ENCODE data around the gene LUZP4.

LUZP4 gene

DNA sequence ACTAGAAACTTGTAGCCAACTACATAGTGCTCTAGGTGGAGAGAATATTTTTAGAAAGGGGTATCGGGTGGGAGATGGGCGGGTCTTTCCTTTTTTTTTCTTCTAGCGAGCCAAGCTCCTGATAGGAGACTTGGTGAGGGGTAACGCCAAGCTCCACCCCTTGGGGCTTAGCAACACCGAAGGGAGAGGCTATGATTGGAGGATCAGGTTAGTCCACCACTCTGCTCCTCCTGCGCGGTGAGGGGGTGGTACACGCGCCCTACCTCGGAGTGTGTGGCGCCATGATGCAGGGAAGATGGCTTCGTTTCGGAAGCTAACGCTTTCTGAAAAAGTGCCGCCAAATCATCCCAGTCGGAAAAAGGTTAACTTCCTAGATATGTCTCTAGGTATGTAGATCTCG is at the start of gene LUZP4:
LUZP4 (plus strand) TSS at position 251 of the 400 bp plus-strand sequence; CDS start at position 296, 45 bp downstream.
- DNase-seq = no peak

DNA sequence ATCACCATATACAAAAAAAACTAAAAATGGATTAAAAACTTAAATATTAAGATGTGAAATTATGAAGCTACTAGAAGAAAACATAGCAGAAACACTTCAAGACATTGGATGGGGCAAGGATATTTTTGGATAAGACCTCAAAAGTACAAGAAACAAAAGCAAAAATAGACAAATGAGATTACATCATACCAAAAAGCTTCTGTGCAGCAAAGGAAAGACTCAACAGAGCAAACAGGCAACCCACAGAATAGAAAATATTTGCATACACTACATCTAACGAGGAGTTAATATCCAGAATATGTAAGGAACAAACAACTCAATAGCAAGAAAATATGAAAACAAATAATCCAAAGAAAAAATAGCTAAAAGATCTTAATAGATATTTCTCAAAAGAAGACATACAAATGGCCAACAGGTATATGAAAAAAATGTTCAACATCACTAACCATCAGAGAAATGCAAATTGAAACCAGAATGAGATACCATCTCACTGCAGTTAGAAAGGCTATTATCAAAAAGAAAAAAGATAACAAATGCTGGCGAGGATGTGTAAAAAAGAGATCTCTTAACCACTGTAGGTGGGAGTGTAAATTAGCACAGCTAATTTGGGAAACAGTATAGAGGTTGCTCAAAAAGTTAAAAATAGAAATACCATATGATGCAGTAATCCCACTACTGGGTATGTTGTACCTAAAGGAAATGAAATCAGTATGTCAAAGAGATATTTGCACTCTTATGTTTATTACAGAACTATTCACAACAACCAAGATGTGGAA is 37.9 kb upstream of the LUZP4 start:
- no peak for DNase-seq

DNA sequence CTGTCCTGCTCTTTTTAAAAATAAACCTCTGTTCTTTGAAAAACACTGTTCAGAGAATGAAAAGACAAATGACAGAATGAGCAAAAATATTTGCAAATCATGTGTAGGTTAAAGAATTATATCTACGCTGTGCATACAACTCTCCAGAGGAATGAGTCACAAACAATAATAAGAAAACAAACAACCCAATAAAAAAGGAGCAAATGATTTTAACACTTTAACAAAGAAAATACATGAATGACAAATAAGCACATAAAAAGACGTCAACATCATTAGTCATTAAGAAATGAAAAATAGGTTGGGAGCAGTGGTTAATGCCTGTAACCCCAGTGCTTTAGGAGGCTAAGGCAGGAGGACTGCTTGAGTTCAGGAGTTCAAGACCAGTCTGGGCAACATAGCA is 34.5 kb upstream of the LUZP4 start:
- DNase-seq = no peak

- DNase-seq = no peak
These were observed 31.8 kb upstream of the LUZP4 start for GRCh38 chrX:115257711-115258110.

DNA sequence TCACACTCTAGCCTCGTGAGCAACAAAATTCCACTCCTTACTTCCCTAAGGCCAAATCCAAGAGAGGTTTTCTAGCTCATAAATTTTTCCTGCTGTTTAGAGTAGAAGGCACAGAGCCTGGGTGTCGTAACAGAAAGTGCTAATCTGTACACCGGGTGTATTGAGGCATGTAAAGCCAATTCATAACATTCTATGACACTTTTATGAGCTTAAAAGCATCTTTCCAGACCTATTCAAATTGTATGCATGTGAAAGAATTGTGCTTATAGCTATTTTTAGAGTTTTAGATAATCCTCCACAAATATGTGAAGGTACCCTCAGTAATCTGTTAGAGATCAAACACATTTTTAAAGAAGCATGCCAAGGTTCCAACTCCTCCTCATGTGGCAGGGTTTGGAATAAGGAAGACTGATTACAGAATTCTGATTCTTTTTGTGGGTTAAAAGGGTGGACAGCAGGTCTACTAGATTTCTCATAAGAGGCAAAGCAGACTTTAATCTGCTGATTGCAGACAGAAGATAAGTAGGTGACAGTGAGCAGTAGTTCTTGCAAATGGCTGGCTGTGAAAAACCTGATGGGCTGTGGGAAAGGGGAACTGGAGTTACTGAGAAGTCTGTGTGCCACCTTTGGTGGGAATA is 30.2 kb upstream of the LUZP4 start:
- DNase-seq = peak; percentile 13

GRCh38 chrX:115260330-115260729 is 29.2 kb upstream of the LUZP4 start:
- DNase-seq = no peak

DNA sequence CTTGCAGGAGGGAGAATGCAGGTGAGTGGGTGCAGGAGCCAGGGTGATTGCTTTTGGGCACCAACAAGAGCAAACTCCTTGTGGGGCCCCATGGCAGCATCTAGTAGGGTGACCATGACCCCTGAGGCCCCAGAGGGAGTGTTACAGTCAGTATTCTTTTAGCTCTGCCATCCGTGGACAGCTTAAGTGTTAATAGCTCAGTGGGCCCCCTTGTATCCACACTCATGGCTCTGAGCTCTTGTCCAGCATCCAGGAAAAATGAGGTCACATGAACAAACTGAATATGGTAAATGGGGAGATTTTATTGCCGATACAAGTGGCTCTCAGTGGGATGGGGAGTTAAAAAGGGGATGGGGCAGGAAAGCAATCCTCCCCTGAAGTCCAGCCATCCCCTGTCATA is 28.4 kb upstream of the LUZP4 start:
- DNase-seq = no peak

GRCh38 chrX:115264009-115264408 is 25.5 kb upstream of the LUZP4 start:
- DNase-seq = no peak

GRCh38 chrX:115266300-115266699 is 23.2 kb upstream of the LUZP4 start:
- DNase-seq = peak; percentile 25

- DNase-seq = peak; percentile 37
These were observed 21.1 kb upstream of the LUZP4 start for GRCh38 chrX:115268421-115268820.

DNA sequence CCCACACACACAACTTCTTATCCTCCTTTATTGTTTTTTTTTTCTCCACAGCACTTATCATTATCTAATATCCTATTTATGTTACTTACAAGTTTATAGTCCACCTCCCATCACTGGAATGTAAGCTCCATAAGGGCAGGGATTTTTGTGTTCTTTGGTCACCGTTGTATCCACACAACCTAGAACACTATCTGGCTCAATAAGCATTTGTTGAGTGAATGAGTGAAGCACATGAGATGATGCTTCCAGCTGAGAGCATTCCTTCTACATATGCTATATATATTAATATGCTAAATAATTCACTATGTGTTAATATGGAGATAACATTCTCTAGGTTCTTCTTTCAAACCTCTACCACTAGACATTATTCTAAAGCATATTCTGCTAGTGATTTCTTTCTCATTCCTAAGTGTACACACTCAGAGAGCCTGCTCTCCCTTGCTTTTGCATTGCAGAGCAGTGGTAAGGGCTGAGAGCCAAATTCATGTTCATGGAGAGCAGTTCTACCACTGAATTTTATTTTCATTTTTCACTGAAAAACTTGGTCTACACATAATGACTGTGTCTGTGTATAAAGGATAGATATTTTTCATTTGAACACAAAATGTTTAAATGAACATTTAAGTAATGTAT is 20.3 kb upstream of the LUZP4 start:
- DNase-seq = no peak

DNA sequence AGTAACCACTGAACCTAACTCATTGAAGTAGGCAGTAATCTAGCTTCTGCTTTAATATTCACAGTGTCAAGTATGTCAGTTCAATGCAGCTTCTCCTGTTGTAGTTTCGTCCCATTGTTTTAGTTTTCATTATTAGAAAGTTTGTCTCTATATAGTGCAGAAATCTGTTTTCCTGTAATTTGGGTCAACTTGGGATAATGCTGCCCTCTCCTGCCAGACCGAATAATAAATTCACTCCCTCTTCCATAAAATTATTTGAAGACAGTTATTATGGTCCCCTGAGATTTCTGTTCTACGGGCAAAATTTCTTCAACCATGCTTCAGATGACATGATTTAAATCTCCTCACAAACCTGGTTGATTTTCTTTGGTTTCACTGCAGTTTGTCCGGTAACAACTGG is 4.6 kb upstream of the LUZP4 start:
- no peak for DNase-seq

- no peak for DNase-seq
These were observed 7.7 kb downstream of the LUZP4 start for GRCh38 chrX:115297189-115297588.

DNA sequence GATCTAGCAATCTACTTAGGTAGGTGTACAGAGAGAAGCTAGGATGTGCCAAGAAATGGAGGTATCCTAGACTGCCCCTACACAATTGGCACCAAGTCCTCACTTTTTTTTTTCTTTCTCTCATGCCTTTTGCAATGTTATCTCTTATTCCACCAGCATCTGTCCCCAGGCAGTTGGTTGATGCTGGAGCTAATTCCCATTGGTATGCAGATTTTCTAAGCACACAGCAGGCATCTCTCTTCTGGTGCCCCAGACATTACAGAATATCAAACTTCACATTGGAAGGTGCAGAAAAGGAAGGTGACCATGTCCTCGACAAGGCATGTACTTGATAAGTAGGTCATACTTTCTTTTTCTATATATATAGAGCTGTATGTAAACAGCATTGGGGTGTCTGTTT is 21.6 kb downstream of the LUZP4 start:
- DNase-seq = no peak

GRCh38 chrX:115311601-115312001 is 22.1 kb downstream of the LUZP4 start:
- no peak for DNase-seq

- DNase-seq = no peak
These were observed 28.6 kb downstream of the LUZP4 start for GRCh38 chrX:115318139-115318538.

GRCh38 chrX:115322375-115322774 is 32.9 kb downstream of the LUZP4 start:
- DNase-seq = peak; percentile 5

DNA sequence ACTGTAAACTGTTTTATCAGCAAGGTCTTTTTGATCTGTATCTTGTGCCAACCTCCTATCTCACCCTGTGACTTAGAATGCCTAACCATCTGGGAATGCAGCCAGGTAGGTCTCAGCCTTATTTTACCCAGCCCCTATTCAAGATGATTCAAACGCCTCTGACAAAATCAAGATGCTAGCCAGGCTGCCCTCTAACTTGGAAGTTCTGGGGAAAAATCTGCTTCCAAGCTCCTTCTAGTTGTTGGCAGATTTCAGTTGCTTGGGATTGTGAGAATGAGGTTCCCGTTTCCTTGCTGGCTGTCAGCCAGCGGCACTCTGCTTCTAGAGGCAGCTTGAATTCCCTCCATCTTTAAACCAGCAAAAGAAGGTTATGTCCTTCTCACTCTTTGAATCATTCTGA is 34.7 kb downstream of the LUZP4 start:
- peak; percentile 4 for DNase-seq

DNA sequence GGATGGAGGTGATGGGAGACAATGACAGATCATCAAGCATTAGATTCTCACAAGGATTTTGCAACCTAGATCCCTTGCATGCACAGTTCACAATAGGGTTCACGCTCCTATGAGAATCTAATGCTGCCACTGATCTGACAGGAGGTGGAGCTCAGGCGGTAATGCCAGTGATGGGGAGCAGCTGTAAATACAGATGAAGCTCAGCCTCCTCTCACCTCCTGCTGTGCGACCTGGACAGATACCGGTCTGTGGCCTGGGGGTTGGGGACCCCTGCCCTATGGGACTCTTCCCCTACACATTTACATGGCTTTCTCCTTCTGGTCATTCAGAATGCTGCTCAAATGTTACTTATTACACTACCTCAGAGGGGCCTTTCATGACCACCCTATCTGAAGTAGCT is 39.8 kb downstream of the LUZP4 start:
- peak; percentile 18 for DNase-seq

DNA sequence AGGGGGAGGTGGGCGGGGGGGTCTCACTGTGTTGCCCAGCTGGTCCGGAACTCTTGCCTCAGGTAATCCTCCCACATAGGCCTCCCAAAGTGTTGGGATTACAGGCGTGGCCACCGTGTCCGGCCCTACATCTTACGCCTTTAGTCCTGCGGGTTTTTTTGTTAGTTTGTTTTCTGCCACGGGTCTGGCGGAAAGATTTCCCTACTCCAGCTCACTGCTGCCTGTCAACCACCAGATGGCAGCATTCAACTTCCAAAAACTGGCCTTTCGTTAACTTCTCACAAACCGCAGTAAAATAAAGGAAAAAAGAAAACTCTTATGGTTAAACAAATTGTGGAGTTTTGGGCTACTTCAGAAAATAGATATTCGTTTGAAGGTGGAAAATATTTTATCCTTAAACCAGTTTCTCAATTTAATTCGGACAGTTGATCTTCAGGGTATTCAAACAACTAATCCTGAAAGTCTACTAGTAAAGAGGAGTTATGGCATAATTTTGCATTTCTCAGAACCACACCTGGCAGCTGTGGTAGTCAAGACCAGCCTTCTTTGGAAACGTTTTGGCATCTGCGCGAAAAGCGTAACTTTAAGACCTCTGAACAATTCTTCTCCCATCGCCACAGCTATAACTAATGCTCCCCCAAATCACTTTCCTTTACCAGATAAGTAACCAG is 41.1 kb downstream of the LUZP4 start:
- peak; percentile 74 for DNase-seq

- no peak for DNase-seq
These were observed 43.3 kb downstream of the LUZP4 start for GRCh38 chrX:115332832-115333231.

DNA sequence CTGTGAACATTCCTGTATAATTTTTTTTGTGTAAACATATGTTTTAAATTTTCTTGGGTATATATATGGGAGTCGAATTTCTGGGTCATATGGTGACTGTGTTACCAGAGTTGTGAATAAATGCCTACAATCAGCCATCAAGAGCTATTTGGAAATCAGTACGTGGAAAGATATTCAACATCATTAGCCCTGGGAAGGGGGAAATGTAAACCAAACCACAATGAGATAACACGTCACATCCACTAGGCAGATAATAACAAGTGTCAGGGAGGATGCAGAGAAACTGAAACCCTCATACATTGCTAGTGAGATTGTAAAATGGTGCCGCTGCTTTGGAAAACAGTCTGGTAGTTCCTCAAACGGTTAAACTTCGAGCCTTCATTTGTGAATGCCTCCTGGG is 43.9 kb downstream of the LUZP4 start:
- DNase-seq = no peak

DNA sequence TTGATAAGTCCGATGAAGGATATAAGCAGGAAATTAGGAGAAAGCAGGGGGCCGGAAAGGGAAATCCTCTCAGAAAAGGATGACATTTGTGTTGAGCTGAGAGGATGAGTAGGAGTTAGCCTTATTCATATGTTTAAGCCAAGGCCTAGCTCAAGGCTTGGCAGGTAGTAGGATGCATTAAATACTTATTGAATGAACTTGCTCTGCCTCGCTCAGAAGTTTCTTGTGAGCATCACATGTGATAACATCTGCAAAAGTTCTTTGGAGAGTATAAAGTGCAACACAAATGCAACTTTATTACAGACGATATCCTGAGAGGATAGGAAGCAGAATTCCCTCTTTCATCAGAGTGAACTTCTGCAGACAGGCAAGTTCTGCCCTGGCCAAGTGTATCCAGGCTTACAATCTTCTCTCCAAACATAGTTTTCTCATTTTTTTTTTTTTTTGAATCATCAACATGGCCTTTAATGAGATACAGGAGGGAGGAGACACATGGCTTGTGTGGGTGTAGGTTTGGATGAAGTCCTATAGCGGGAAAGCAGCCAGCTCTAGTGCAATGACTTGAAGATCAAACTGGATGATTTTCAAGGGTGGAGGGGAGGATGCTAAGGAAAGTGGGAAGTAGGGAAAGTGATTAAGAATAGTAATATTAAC is 48.1 kb downstream of the LUZP4 start:
- no peak for DNase-seq
